GM06990 (cell line): ENCODE measurements around the gene CCNL2.

Source experiments
- DNase-seq: peaks from one replicate; pipeline ENCODE4 v3.0.0-alpha.2; 2011; ENCODE audit not compliant: insufficient read length; ENCODE audit errors: extremely low read depth
- H3K27me3 ChIP-seq: replicated peaks from 2 replicates; pipeline ENCODE4 v1.6.0; 2011; ENCODE audit warnings: low read length; ENCODE audit not compliant: control insufficient read depth, insufficient read depth
- H3K36me3 ChIP-seq: 2 replicates; pipeline ENCODE4 v1.5.1; 2011; ENCODE audit warnings: low read length; ENCODE audit not compliant: control insufficient read depth, insufficient read depth
- H3K4me3 ChIP-seq: replicated peaks from 2 replicates; pipeline ENCODE4 v1.5.1; 2011; ENCODE audit warnings: low read depth, mild to moderate bottlenecking, control low read depth, low read length
- TF ChIP-seq, protein P1 (sequence below): IDR thresholded peaks from 2 replicates; pipeline ENCODE4 v1.5.1; 2011; ENCODE audit warnings: low read length, control low read depth, mild to moderate bottlenecking, inconsistent platforms; ENCODE audit not compliant: insufficient read depth, poor library complexity, severe bottlenecking

CCNL2 gene

DNA sequence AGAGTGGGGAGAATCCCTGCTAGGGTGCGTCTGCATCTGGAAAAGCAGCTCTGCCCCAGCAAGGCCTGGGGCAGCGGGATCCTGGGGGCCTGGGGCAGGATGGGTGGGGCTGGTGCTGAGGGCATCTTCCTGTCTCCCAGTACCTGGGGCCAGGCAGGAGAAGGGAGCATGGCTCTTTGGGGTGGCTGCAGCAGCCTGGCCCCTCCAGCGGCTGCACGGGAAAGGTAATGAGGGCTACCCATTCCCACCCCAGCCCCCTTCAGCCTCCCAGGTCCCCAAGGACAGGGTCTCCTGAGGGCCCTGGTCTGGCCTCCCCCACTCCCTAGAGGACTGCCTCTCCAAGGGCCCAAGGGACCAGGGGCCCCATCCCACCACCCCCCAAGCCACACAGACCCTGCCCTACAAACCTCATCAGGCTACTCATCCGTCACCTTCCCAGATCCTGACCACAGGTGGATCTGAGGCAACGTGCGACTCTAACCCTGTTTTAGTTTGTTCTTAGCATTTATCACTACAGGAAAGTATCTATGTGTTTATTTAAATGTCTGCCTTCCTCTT is 22.9 kb upstream of the CCNL2 start:
- H3K4me3 ChIP-seq = no peak overlapping the region
- no peaks in the 10 kb centered on the region for H3K36me3 ChIP-seq
- no peak for DNase-seq
- TF ChIP-seq, protein P1, sequence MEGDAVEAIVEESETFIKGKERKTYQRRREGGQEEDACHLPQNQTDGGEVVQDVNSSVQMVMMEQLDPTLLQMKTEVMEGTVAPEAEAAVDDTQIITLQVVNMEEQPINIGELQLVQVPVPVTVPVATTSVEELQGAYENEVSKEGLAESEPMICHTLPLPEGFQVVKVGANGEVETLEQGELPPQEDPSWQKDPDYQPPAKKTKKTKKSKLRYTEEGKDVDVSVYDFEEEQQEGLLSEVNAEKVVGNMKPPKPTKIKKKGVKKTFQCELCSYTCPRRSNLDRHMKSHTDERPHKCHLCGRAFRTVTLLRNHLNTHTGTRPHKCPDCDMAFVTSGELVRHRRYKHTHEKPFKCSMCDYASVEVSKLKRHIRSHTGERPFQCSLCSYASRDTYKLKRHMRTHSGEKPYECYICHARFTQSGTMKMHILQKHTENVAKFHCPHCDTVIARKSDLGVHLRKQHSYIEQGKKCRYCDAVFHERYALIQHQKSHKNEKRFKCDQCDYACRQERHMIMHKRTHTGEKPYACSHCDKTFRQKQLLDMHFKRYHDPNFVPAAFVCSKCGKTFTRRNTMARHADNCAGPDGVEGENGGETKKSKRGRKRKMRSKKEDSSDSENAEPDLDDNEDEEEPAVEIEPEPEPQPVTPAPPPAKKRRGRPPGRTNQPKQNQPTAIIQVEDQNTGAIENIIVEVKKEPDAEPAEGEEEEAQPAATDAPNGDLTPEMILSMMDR = no peak
- no peaks in the 10 kb centered on the region for H3K27me3 ChIP-seq

DNA sequence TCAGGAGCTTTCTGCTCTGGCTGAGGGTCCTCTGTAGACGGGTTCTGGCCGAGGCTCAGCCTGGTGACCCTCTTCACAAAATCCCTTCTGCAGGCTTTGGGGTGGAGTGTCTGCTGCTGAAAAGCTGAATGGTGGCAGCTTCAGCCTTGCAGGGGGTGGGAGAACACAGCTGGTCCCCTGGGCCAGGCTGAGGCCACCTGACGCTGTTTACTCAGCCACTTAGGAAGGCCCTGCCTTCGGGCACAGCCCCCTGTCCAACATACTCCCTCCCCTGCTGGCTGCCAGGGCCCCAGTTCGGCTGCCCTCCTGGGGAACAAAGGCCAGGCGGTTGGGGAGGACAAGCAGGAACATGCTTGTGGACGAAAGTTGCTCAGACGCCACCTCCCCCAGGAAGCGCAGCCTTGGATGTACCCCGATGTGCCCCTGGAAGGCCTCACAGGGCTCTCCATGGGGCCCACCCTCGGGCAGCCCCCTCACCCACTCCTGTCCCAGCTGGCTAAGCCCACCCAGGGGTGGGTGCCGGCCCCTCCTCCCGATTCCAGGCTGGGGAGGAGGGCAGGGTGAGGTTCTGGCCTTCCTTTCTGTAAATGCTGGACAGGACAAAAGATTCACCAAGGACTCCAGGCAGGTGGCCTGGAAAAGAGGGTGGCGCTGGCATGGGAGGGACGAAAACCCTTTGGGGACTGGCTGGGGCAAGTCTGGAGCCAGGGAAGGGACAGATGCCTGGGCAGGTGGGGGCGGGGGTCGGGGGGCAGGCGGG is 22.2 kb upstream of the CCNL2 start, which contains the start of gene ANKRD65:
Gene ANKRD65, minus strand, starts transcription at position 130 of the 760 bp plus-strand sequence. CDS start 271 bp downstream, outside the sequence.
- no peak for DNase-seq

DNA sequence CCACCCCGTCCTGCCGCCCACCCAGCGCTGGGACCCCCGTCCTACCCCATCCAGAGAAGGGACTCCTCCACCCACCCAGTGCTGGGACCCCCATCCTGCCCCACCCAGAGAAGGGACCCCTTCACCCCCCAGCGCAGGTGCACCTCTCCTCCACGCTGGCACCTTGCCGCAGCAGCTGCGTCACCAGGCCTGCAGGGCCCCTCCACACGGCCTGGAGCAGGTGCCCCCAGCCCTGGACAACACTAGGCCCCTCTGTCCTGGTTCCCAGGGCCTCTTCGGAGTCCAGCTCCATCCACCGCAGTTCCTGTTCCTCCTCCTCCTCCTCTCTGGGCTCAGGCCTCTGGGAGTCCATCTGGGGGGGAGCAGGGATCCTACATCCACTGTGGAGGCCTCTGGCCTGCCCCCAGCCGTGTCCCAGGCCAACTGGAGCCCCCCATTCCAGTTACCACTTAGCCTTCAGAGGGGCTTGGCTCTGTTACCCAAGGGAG is 21.6 kb upstream of the CCNL2 start:
- Histone ChIP-seq H3K27me3 (no peaks in the 10 kb centered on the region), H3K36me3 (no peaks in the 10 kb centered on the region), H3K4me3 (no peak overlapping the region)
- DNase-seq = no peak
- TF ChIP-seq, protein P1 = no peak

More for the DNA sequence above, 22.2 kb upstream of the CCNL2 start, which contains the start of gene ANKRD65:
- Histone ChIP-seq H3K27me3 (no peaks in the 10 kb centered on the region), H3K36me3 (no peaks in the 10 kb centered on the region), H3K4me3 (no peak within 1 kb of the TSS)
- TF ChIP-seq, protein P1 = no peak

DNA sequence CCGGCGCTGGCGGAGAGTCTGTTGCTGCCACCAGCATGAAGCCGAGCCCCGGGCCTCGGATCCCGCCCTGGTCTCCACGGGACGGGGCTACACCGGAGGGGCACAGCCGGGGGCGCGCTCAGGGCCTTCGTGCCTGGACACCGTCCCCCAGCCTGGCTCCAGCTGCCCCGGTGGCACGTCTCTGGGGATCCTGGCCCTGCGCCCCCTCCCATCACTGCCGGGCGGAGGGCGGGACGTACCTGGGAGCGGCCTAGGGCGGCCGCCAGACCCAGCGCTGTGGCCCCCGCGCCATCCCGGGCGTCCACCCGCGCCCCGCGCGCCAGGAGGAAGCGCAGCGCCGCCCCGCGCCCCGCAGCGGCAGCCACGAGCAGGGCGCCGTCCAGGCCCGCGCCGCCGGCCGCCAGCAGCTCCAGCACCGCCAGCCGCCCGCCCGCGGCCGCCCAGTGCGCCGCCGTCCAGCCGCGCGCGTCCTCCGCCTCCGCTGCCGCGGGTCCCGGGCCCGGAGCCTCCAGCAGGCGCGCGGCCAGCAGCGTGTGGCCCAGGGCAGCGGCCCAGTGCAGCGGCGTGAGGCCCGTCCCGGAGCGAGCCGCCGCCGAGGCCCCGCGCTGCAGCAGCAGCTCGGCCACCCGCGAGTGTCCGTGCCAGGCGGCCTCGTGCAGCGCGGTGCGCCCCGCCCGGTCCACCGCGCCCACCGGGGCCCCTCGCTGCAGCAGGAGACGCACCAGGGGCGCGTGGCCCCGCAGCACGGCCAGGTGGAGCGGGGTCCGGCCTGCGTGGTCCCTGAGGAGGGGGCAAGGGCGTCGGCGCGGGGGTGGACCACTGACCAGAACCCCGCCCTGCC is 20.9 kb upstream of the CCNL2 start:
- Histone ChIP-seq H3K27me3 (no peaks in the 10 kb centered on the region), H3K4me3 (no peak overlapping the region), H3K36me3 (no peaks in the 10 kb centered on the region)
- no peak for DNase-seq
- TF ChIP-seq, protein P1 = no peak

DNA sequence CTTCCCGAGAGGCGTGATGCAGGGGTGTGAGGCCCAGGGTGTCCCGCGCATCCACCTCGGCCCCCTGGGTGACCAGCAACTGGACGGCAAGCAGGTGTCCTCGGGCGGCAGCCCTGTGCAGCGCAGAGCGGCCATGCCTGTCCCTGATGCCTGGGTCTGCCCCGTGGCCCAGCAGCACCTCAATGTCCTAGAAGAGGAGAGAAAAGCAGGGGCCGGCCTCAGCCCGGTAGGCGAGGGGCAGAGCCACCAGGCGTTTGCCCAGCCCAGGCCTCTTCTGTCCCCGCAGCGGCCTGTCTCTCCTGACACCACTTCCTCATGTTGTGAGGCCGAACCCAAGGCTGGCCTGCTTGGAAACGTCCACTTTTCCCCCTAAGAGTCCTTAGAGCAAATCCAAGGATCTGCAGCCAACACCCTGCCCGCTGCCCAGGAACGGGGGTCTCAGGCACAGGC is 20.3 kb upstream of the CCNL2 start:
- no peak for DNase-seq
- Histone ChIP-seq H3K27me3 (no peaks in the 10 kb centered on the region), H3K4me3 (no peak overlapping the region), H3K36me3 (no peaks in the 10 kb centered on the region)
- TF ChIP-seq, protein P1 = no peak
